Brain microvascular endothelial cell (primary cell): Measurements from ENCODE around the gene HHATL.

ENCODE experiments used
- DNase-seq: peaks from one replicate; pipeline ENCODE4 v3.0.0-alpha.2; 2020
- H3K27ac ChIP-seq: fragments of 250-450 bp; sonication (Bioruptor Pico); 2 replicates; pipeline ENCODE4 v1.5.1; 2020; ENCODE audit warnings: mild to moderate bottlenecking, moderate library complexity
- H3K27me3 ChIP-seq: fragments of 250-450 bp; sonication (Bioruptor Pico); replicated peaks from 2 replicates; pipeline ENCODE4 v1.5.1; 2020; ENCODE audit warnings: mild to moderate bottlenecking
- H3K36me3 ChIP-seq: fragments of 250-450 bp; sonication (Bioruptor Pico); replicated peaks from 2 replicates; pipeline ENCODE4 v1.5.1; 2020; ENCODE audit warnings: mild to moderate bottlenecking
- H3K4me3 ChIP-seq: 2 replicates; pipeline ENCODE4 v1.5.1; 2011; ENCODE audit warnings: low read depth, mild to moderate bottlenecking, control low read depth, low read length, moderate library complexity
- in situ Hi-C: cut with HindIII; loops from 2 replicates; pipeline ENCODE4 v1.10.0; 2017; ENCODE audit warnings: low sequenced_read_pairs, low pct_ligation_motif_present
- TF ChIP-seq, protein P1 (sequence below): IDR thresholded peaks from 2 replicates; pipeline ENCODE4 v1.5.1; 2011; ENCODE audit warnings: low read depth, mild to moderate bottlenecking, moderate library complexity, low read length, control low read depth, inconsistent platforms; ENCODE audit errors: missing control alignments

HHATL gene

DNA sequence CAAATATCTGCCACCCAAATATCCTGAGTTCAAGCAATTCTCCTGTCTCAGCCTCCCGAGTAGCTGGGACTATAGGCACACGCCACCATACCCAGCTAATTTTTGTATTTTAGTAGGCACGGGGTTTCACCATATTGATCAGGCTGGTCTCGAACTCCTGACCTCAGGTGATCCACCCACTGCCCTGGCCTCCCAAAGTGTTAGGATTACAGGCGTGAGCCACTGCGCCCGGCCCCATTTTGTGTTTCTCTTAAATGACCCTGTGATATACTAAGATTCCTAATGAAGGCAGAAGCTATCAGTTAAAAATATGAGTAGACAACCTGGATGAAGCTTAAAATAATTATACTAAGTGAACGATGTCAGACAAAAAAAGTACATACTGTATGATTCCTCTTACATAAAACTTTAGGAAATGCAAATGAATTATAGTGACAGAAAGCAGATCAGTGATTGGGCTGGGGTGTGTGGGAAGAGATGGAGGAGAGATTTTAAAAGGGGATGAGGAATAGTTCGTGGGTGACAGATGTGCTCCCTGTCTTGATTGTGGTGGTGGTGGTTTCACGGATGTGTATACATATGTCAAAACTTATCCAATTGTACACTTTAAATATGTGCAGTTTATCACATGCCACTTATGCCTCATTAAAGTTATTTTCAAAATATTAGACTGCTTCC lies 21.1 kb downstream of the HHATL start:
- peaks cover 4% of the 10 kb centered on the region for H3K27me3 ChIP-seq
- no peak overlapping the region for H3K27ac ChIP-seq
- H3K36me3 ChIP-seq: no peaks in the 10 kb centered on the region
- no peak overlapping the region for H3K4me3 ChIP-seq
- no peak for DNase-seq
- TF ChIP-seq, protein P1, sequence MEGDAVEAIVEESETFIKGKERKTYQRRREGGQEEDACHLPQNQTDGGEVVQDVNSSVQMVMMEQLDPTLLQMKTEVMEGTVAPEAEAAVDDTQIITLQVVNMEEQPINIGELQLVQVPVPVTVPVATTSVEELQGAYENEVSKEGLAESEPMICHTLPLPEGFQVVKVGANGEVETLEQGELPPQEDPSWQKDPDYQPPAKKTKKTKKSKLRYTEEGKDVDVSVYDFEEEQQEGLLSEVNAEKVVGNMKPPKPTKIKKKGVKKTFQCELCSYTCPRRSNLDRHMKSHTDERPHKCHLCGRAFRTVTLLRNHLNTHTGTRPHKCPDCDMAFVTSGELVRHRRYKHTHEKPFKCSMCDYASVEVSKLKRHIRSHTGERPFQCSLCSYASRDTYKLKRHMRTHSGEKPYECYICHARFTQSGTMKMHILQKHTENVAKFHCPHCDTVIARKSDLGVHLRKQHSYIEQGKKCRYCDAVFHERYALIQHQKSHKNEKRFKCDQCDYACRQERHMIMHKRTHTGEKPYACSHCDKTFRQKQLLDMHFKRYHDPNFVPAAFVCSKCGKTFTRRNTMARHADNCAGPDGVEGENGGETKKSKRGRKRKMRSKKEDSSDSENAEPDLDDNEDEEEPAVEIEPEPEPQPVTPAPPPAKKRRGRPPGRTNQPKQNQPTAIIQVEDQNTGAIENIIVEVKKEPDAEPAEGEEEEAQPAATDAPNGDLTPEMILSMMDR: no peak
- in situ Hi-C loops: no loop called here

GRCh38 chr3:42680806-42681205 lies 21.8 kb downstream of the HHATL start:
- in situ Hi-C loops: no loop called here
- TF ChIP-seq, protein P1: no peak

GRCh38 chr3:42680271-42680670 lies 22.3 kb downstream of the HHATL start:
- in situ Hi-C loops: no loop called here
- peak; percentile 29 for DNase-seq

More at GRCh38 chr3:42680806-42681205, 21.8 kb downstream of the HHATL start:
- Histone ChIP-seq H3K36me3 (no peaks in the 10 kb centered on the region), H3K4me3 (no peak overlapping the region), H3K27me3 (peaks cover 2% of the 10 kb centered on the region), H3K27ac (no peak overlapping the region)
- DNase-seq: peak; percentile 15

GRCh38 chr3:42678447-42678846 lies 24.2 kb downstream of the HHATL start:
- TF ChIP-seq, protein P1: no peak
- Histone ChIP-seq H3K27me3 (no peaks in the 10 kb centered on the region), H3K36me3 (no peaks in the 10 kb centered on the region), H3K27ac (no peak overlapping the region), H3K4me3 (no peak overlapping the region)
- in situ Hi-C loops: no loop called here
- no peak for DNase-seq

More at GRCh38 chr3:42680271-42680670, 22.3 kb downstream of the HHATL start:
- no peaks in the 10 kb centered on the region for H3K27me3 ChIP-seq
- H3K4me3 ChIP-seq: no peak overlapping the region
- no peak overlapping the region for H3K27ac ChIP-seq
- TF ChIP-seq, protein P1: no peak
- no peaks in the 10 kb centered on the region for H3K36me3 ChIP-seq

DNA sequence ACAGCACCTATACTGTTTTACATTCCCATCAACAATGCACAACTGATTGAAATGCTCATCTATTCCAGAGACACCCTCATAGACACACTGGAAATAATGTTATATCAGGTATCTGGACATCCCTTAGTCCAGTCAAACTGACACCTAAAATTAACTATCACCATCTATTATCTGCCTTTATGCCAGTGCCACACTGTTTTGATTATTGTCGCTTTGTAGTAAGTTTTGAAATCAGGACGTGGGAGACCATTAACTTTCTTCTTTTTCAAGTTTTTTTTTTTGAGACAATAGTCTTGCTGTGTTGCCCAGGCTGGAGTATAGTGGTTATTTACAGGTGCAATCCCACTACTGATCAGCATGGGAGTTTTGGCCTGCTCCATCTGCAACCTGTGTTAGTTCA lies 26.7 kb downstream of the HHATL start:
- Histone ChIP-seq H3K27me3 (no peaks in the 10 kb centered on the region), H3K27ac (no peak overlapping the region), H3K4me3 (no peak overlapping the region), H3K36me3 (no peaks in the 10 kb centered on the region)
- TF ChIP-seq, protein P1: no peak
- no peak for DNase-seq
- in situ Hi-C loops: no loop called here

- Histone ChIP-seq H3K4me3 (no peak overlapping the region), H3K27me3 (no peaks in the 10 kb centered on the region), H3K27ac (no peak overlapping the region), H3K36me3 (no peaks in the 10 kb centered on the region)
- in situ Hi-C loops: no loop called here
- TF ChIP-seq, protein P1: no peak
- DNase-seq: no peak
These were observed 28.5 kb downstream of the HHATL start for GRCh38 chr3:42674146-42674545.
